GM10248 (cell line): Measurements from ENCODE around the gene ARHGAP15.
"Not testable (repeated sequence)": the region's sequence is repeated elsewhere in the genome, so short reads cannot be mapped to it uniquely, and the experiment has no call there.

Source experiments
- CTCF ChIA-PET: fragments of 300-600 bp; sonication (Branson Sonifier 250); formaldehyde crosslinking; extraction: SDS; loops from one replicate; lab custom pipeline; 2021; ENCODE audit warnings: antibody characterized with exemption; lab: Yijun Ruan, JAX
- POLR2A ChIA-PET: fragments of 350-650 bp; sonication (Branson Sonifier 250); formaldehyde crosslinking; extraction: SDS; loops from one replicate; lab custom pipeline; 2020; ENCODE audit warnings: antibody characterized with exemption; lab: Yijun Ruan, JAX
- DNase-seq: peaks from one replicate; pipeline ENCODE4 v3.0.0; 2012; ENCODE audit errors: extremely low spot score
- TF ChIP-seq, protein P1 (sequence below): IDR thresholded peaks from 2 replicates; pipeline ENCODE4 v1.5.1; 2012; ENCODE audit warnings: mild to moderate bottlenecking, low read depth; ENCODE audit errors: extremely low read depth, missing control alignments, control extremely low read depth

The ARHGAP15 gene

DNA sequence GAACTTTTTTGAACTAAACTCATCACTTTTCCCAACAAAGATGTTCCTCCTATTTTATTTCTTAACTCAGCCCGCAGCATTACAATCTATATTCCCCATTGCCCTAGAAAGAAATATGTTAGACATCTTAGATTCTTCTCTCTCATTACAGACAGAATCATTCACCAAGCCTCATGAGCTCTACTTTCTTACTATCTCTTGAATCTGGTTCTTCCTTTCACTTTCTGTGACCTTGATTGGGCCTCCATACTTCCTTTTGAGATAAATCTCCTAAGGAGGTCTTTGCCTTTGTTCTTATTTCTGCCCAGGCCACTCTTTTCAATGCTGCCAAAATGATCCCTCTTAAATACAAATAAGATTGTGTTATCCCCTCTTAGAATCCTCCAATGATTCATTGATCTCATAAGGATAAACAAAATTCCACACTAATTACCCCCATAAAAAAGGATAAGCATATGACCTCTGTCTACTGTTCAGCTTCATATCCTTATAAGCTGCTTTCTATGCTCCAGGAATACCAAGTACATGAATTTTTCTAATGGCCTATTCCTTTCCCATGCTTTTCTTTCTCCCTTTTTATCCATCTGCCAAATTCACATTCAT, 400.0 kb downstream of the ARHGAP15 start:
- POLR2A ChIA-PET: no interaction called here
- CTCF ChIA-PET: interaction anchor here (1.0 to 1.4 kb wide), 2 partner anchors 15 to 33 kb away, joined by 3 read pairs; no protein-coding TSS in a partner anchor

DNA sequence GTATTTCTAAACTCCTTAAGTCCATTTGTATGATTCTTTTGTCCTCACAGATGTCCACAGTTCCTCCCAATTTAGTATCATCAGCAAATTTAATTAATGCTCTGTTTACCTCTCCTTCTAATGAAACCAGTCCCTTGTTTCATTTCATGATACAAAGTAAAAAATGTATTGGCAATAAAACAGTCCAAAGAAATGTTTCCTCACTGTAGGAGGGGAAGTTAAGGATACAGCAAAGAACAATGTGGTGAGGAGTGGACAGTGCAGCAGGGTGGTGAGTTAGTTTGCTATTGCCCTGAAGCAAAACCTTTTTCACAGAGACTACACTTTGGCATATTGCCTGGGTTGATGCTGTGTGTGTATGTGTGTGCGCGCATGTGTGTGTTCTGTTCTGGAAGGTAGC, 401.5 kb downstream of the ARHGAP15 start:
- CTCF ChIA-PET: interaction anchor here (1.8 kb wide), 1 partner anchor 19 kb away, joined by 6 read pairs; no protein-coding TSS in a partner anchor
- POLR2A ChIA-PET: no interaction called here
- TF ChIP-seq, protein P1, sequence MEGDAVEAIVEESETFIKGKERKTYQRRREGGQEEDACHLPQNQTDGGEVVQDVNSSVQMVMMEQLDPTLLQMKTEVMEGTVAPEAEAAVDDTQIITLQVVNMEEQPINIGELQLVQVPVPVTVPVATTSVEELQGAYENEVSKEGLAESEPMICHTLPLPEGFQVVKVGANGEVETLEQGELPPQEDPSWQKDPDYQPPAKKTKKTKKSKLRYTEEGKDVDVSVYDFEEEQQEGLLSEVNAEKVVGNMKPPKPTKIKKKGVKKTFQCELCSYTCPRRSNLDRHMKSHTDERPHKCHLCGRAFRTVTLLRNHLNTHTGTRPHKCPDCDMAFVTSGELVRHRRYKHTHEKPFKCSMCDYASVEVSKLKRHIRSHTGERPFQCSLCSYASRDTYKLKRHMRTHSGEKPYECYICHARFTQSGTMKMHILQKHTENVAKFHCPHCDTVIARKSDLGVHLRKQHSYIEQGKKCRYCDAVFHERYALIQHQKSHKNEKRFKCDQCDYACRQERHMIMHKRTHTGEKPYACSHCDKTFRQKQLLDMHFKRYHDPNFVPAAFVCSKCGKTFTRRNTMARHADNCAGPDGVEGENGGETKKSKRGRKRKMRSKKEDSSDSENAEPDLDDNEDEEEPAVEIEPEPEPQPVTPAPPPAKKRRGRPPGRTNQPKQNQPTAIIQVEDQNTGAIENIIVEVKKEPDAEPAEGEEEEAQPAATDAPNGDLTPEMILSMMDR: no peak
- DNase-seq: no peak

More for the DNA sequence above, 400.0 kb downstream of the ARHGAP15 start:
- TF ChIP-seq, protein P1: no peak
- no peak for DNase-seq

DNA sequence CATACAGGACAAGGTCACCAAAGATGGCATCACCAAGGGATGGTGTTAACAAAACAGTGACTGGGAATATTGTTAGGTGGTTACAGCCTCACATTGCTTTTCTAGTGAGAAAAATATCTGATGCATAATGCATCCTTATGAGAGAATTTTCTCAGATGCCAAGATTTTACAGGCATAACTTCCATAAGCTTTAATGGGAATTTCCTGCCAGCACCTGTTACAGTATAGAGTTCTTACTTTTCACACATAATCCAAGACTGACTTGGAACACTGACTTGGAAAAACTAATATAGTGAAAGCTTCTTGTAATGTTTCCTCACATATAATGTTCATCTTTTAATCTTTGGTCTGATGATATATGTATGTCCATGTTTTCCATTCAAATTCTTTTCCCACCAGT, 402.8 kb downstream of the ARHGAP15 start:
- TF ChIP-seq, protein P1: no peak
- ChIA-PET POLR2A (no interaction called here), CTCF (interaction anchor here (1.8 kb wide), 1 partner anchor 20 kb away, joined by 6 read pairs; no protein-coding TSS in a partner anchor)
- DNase-seq: no peak

DNA sequence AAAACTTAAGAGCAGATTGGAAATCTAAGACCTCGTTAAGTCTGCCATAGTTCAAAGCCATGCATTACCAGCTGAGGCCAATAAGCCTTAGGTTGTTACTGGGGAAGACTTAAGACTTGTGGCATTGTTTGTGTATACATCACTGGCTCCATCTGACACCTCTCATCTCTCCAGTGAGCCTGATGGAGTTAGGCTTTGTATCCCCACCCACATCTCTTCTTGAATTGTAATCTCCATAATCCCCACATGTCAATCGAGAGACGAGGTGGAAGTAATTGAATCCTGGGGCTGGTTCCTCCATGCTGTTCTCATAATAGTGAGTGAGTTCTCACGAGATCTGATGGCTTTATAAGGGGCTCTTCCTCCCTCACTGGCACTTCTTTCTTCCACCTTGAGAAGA, 404.6 kb downstream of the ARHGAP15 start:
- DNase-seq: no peak
- TF ChIP-seq, protein P1: no peak
- ChIA-PET POLR2A (no interaction called here), CTCF (no interaction called here)

DNA sequence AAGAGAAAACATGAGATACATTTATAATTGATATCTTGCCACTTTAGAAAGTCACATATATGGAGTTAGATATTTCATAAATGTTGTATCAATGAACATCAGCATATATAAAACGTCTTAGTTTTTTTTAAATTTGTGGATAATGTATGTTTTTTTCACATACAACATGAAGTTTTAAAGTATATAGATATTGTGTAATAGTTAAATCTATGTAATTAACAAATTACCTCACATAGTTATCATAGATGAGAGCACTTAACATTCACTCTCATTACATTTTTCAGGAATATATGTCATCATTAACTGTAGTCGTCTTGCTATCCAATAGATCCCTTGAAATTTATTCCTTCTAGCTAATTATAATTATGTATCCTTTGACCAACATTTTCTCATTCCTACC, 406.6 kb downstream of the ARHGAP15 start:
- ChIA-PET POLR2A (no interaction called here), CTCF (no interaction called here)
- DNase-seq: no peak
- TF ChIP-seq, protein P1: no peak

DNA sequence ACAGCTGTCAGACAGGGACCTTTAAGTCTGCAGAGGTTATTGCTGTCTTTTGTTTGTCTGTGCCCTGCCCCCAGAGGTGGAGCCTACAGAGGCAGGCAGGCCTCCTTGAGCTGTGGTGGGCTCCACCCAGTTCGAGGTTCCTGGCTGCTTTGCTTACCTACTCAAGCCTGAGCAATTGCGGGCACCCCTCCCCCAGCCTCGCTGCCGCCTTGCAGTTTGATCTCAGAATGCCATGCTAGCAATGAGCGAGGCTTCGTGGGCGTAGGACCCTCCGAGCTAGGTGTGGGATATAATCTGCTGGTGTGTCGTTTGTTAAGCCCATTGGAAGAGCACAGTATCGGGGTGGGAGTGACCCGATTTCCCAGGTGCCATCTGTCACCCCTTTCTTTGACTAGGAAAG, 412.7 kb downstream of the ARHGAP15 start:
- POLR2A ChIA-PET, CTCF ChIA-PET, DNase-seq: not testable (repeated sequence)
